ENCODE results near the gene CSPG5. TPM values are rescaled to one million over a fixed set of nuclear protein-coding genes. Genes with fewer than 3 reads are reported as not detected.

CSPG5 gene
- total and polyA plus RNA-seq, 12 donors: 0.07 to 0.79 (median 0.28) TPM; not detected in 1

- H3K9me3 ChIP-seq: no peaks in the 10 kb centered on the region
- intact Hi-C loops (cut with DNase I): no loop called here
- H3K27ac ChIP-seq: no peak overlapping the region
- TF ChIP-seq, protein P1, sequence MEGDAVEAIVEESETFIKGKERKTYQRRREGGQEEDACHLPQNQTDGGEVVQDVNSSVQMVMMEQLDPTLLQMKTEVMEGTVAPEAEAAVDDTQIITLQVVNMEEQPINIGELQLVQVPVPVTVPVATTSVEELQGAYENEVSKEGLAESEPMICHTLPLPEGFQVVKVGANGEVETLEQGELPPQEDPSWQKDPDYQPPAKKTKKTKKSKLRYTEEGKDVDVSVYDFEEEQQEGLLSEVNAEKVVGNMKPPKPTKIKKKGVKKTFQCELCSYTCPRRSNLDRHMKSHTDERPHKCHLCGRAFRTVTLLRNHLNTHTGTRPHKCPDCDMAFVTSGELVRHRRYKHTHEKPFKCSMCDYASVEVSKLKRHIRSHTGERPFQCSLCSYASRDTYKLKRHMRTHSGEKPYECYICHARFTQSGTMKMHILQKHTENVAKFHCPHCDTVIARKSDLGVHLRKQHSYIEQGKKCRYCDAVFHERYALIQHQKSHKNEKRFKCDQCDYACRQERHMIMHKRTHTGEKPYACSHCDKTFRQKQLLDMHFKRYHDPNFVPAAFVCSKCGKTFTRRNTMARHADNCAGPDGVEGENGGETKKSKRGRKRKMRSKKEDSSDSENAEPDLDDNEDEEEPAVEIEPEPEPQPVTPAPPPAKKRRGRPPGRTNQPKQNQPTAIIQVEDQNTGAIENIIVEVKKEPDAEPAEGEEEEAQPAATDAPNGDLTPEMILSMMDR (IDR thresholded peaks at IDR 0.05): no peak
- H3K36me3 ChIP-seq: no peaks in the 10 kb centered on the region
- ATAC-seq (no peak), DNase-seq (no peak)
- H3K27me3 ChIP-seq: peaks cover 0 to 3% (median 0%) of the 10 kb centered on the region in 7 donors
- no peaks in the 10 kb centered on the region for H3K4me1 ChIP-seq
- no peak overlapping the region for H3K4me3 ChIP-seq
- 90 to 93% methylated on average over 19 of the region's 19 CpGs for WGBS, 2 donors
These were observed 42.3 kb downstream of the CSPG5 start for GRCh38 chr3:47536221-47536891.

DNA sequence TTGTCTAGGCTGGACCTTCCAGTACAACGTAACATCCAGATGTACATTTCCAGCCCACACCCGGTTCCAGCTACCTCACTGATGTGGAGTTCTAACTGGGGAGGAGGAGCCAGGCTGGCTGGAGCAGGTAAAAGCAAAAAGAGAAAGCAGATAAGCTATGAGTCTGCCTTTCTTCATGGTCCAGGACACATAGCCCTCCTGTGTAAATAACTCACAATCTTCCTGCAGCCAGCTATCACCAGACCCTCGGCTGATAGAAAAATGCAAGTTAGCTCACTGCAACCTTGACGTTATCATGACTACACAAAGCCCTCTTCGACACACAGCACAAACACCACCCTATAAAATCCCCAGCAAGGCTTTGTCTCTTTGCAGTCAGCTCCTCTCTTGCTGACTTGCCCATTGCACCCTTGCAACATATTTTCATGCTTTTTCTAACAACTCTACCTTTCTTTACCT, 44.6 kb downstream of the CSPG5 start:
- 51% methylated on average over 5 of the region's 5 CpGs for WGBS, 2 donors
- no peak for ATAC-seq
- intact Hi-C loops (cut with DNase I): no loop called here

GRCh38 chr3:47533481-47533880, 45.2 kb downstream of the CSPG5 start:
- no peaks in the 10 kb centered on the region for H3K4me1 ChIP-seq
- peaks cover 0 to 4% (median 0%) of the 10 kb centered on the region in 11 donors for H3K9me3 ChIP-seq
- no peak overlapping the region for H3K27ac ChIP-seq
- TF ChIP-seq, protein P1 (IDR thresholded peaks at IDR 0.05): no peak
- 91 to 96% methylated on average over 2 of the region's 2 CpGs for WGBS, 2 donors
- no peak for ATAC-seq
- DNase-seq: no peak
- no peak overlapping the region for H3K4me3 ChIP-seq
- intact Hi-C loops (cut with DNase I): no loop called here
- H3K36me3 ChIP-seq: no peaks in the 10 kb centered on the region
- peaks cover 0 to 3% (median 0%) of the 10 kb centered on the region in 7 donors for H3K27me3 ChIP-seq

More for the DNA sequence above, 44.6 kb downstream of the CSPG5 start:
- Histone ChIP-seq H3K9me3 (no peaks in the 10 kb centered on the region), H3K27me3 (peaks cover 0 to 3% (median 0%) of the 10 kb centered on the region in 7 donors), H3K4me1 (no peaks in the 10 kb centered on the region), H3K36me3 (no peaks in the 10 kb centered on the region), H3K4me3 (no peak overlapping the region), H3K27ac (no peak overlapping the region)
- TF ChIP-seq, protein P1 (IDR thresholded peaks at IDR 0.05): no peak
- DNase-seq: no peak

DNA sequence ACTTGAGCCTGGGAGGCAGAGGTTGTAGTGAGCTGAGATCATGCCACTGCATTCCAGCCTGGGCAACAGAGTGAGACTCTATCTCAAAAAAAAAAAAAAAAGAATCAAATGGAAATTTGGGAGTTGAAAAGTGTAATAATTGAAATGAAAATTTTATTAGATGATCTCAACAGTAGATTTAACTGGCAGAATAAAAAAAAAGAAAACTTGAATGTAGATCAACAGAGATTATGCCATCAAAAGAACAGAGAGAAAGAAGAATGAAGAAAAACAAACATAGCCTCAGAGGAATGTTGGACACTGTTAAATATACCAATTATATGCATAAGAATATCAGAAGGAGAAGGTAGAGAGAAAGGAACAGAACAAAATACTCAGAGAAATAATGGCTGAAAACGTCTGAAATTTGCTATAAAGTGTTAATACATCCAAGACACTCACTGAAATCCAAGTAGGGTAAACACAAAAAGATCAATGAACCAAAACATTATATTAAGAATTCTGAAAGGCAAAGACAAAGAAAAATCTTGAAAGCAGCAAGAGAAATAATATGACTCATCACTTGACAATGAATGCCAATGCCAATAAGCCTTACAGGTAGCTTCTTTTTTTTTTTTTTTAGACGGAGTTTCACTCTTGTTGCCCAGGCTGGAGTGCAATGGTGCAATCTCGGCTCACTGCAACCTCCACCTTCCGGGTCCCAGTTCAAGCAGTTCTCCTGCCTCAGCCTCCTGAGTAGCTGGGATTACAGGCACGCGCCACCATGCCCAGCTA, 50.5 kb downstream of the CSPG5 start:
- intact Hi-C loops (cut with DNase I): loop anchor here in 2 of 10 donors (10.0 kb wide), 2 partner anchors 137 to 627 kb away; no protein-coding TSS in a partner anchor
- TF ChIP-seq, protein P1 (IDR thresholded peaks at IDR 0.05): no peak
- 86 to 88% methylated on average over 6 of the region's 6 CpGs for WGBS, 2 donors

More for the DNA sequence above, 50.5 kb downstream of the CSPG5 start:
- Histone ChIP-seq H3K4me1 (no peaks in the 10 kb centered on the region), H3K9me3 (peaks cover 0 to 17% (median 0%) of the 10 kb centered on the region in 11 donors), H3K4me3 (no peak overlapping the region), H3K27me3 (no peaks in the 10 kb centered on the region), H3K27ac (no peak overlapping the region), H3K36me3 (no peaks in the 10 kb centered on the region)
- ATAC-seq: no peak
- no peak for DNase-seq

All from heart right ventricle (tissue), 16 donors.